Mammary epithelial cell (primary cell): ENCODE measurements around the gene NEK5.

Source experiments
- EZH2 ChIP-seq: IDR thresholded peaks from 2 replicates; pipeline ENCODE4 v1.6.1; 2012; ENCODE audit warnings: low read length, inconsistent platforms, borderline replicate concordance
- TF ChIP-seq, protein P1 (sequence below), 2 donors: IDR thresholded peaks in 1 of 2; conservative IDR thresholded peaks in 1 of 2; 2 replicates each; pipeline ENCODE4 v1.5.1; 2011 to 2012; ENCODE audit warnings: inconsistent platforms in 2 of 2, low read length in 2 of 2, mild to moderate bottlenecking in 2 of 2, control low read depth in 1 of 2, low read depth in 1 of 2; ENCODE audit not compliant: insufficient read depth in 1 of 2; ENCODE audit errors: extremely low read depth in 1 of 2

DNA sequence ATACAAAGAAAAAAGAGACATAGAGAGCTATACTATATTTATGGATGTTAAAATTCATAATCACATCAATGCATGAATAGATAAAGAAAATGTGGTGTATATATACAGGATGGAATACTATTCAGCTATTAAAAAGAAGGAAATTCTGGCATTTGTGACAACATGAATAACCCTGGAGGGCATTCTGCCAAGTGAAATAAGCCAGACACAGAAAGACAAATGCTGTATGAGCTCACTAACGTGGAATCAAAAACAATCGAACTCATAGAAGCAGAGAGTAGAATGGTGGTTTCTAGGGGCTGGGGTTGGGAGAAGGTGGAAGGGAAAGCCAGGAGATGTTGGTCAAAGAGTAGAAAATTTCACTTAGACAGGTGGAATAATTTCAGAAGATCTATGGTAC lies 80.4 kb downstream of the NEK5 start:
- TF ChIP-seq, protein P1, sequence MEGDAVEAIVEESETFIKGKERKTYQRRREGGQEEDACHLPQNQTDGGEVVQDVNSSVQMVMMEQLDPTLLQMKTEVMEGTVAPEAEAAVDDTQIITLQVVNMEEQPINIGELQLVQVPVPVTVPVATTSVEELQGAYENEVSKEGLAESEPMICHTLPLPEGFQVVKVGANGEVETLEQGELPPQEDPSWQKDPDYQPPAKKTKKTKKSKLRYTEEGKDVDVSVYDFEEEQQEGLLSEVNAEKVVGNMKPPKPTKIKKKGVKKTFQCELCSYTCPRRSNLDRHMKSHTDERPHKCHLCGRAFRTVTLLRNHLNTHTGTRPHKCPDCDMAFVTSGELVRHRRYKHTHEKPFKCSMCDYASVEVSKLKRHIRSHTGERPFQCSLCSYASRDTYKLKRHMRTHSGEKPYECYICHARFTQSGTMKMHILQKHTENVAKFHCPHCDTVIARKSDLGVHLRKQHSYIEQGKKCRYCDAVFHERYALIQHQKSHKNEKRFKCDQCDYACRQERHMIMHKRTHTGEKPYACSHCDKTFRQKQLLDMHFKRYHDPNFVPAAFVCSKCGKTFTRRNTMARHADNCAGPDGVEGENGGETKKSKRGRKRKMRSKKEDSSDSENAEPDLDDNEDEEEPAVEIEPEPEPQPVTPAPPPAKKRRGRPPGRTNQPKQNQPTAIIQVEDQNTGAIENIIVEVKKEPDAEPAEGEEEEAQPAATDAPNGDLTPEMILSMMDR (conservative IDR thresholded peaks at IDR 0.05 in 1 of 2, IDR thresholded peaks at IDR 0.05 in 1 of 2; ENCODE audit: extremely low read depth in 1 of 2, insufficient read depth in 1 of 2, low read depth in 1 of 2, low read length in 2 of 2): no peak
- no peak for TF ChIP-seq EZH2
